ENCODE data around the gene ZNF615.
"Not testable (repeated sequence)": the region's sequence is repeated elsewhere in the genome, so short reads cannot be mapped to it uniquely, and the experiment has no call there.

Gene ZNF615

DNA sequence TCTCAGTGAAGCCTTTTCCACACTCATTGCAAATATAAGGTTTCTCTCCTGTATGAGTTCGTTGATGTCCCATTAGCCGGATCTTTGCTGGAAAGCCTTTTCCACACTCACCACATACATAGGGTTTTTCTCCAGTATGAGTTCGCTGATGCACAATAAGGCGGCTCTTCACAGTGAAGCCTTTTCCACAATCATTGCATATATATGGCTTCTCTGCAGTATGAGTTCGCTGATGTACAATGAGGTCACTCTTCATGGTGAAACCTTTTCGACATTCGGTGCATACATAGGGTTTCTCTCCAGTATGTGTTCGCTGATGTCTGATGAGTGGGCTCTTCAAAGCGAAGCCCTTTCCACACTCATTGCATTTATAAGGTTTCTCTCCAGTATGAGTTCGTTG lies 14.6 kb downstream of the ZNF615 start:
- TF ChIP-seq, protein P1, sequence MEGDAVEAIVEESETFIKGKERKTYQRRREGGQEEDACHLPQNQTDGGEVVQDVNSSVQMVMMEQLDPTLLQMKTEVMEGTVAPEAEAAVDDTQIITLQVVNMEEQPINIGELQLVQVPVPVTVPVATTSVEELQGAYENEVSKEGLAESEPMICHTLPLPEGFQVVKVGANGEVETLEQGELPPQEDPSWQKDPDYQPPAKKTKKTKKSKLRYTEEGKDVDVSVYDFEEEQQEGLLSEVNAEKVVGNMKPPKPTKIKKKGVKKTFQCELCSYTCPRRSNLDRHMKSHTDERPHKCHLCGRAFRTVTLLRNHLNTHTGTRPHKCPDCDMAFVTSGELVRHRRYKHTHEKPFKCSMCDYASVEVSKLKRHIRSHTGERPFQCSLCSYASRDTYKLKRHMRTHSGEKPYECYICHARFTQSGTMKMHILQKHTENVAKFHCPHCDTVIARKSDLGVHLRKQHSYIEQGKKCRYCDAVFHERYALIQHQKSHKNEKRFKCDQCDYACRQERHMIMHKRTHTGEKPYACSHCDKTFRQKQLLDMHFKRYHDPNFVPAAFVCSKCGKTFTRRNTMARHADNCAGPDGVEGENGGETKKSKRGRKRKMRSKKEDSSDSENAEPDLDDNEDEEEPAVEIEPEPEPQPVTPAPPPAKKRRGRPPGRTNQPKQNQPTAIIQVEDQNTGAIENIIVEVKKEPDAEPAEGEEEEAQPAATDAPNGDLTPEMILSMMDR (IDR thresholded peaks at IDR 0.05; ENCODE audit: extremely low read depth, missing control alignments) = no peak
- no peak for DNase-seq (ENCODE audit: low spot score)

DNA sequence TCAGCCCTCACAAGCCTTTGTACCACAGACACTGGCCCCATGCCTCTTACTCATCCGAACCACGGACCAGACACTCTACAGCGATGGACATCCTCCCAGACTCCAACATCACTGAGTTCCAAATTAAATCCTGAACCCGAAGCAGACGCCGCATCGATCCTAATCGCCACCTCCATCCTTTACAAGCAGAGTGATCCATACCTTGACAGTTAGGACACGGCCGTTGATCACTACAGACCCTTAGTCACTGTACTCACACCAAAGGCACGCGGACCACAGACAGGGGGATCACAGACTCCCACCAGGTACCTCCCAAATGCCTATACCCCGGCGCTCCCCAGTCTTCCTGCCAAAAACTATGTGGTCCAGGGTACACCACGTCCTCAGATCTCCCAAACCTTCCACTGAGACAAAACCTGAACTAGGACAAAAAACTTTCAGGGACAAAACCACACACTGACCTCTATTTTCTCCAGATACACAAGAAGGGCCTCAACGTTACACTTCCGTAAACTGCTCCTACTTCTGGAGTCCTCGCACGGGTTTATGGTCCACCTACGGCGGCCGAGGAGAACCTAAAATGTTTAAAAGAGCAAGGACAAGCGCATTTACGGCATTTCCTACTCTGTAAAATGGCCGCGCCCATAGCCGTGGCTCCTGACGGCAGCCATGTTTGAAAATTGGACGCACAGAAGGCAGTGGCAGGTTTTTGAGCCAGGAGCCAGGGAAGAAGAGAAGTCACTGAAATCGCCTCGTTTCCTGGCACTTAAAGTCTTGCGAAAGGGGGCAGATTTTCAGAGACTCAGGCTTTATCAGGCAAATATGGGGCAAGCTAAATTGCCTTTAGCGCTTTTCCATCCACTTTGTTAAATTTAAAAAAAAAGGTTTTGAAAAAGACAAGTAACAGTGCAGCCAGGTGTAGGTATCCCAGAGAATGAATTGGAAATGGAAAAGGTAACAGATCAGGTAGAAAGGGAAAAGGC lies 21.4 kb downstream of the ZNF615 start, which contains the start of gene ZNF350:
Gene ZNF350 (minus strand): TSS at position 532 of the 983 bp plus-strand sequence. CDS start 12,480 bp downstream, outside the sequence.
- TF ChIP-seq, protein P1 (IDR thresholded peaks at IDR 0.05; ENCODE audit: extremely low read depth, missing control alignments) = no peak
- DNase-seq (ENCODE audit: low spot score) = peak; percentile 78

DNA sequence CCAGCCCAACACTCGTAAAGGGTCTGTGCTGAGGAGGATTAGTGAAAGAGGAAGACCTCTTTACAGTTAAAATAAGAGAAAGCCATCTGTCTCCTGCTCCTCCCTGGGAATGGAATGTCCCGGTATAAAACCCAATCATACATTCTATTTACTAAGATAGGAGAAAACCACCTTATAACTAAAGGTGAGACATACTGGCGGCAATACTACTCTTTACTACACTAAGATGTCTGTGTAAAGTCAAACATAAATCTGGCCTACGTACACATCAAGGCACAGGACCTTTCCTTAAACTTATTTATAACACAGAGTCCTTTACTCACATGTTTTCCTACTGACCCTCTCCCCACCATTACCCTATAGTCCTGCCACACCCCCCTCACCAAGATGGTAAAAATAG lies 24.6 kb downstream of the ZNF615 start:
- no peak for DNase-seq (ENCODE audit: low spot score)
- TF ChIP-seq, protein P1 (IDR thresholded peaks at IDR 0.05; ENCODE audit: extremely low read depth, missing control alignments) = no peak

DNA sequence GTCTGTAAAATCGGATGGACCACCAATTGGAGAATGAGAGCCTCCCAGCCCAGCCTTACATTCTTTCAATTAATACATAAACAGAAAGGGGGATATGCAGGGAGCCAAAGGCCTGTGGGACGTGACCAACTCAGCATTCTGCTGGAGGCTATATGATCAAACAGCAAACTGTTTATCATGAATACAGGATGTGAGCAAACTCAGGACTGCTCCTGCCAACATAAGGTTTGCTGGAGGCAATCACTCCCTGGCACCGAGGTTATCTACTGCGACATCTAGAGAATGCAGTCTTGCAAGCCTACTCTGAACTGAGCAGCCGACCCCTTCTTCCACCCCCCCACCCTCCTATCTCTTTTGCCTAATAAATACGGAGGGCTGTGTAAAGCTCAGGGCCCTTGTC lies 27.1 kb downstream of the ZNF615 start:
- DNase-seq (ENCODE audit: low spot score) = not testable (repeated sequence)

DNA sequence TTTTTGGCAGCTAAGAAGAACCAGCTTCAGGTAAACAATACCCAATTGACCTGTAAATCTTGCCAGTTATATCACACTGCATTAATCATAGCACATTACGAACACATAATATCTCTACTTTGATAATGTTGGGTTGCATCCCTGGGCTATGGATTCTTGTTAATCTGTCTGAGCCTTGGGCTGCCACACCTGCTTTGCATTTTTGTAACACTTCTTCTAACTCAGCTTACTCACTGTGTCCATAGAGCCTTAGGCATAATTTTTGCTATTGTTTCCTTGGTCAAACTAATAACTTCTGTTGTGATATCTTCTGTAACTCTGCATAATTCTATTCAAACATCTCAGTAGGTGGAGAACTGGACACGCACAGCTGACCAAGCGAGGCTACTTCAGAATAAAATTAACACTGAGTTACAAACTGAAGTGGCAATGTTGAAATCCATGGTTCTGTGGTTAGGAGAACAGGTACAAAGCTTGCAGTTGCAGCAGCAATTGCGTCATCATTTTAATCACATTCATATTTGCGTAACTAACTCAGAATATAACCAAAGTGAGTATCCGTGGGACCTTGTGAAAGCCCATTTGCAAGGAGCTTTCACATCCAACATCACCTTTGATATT lies 27.8 kb downstream of the ZNF615 start:
- TF ChIP-seq, protein P1 (IDR thresholded peaks at IDR 0.05; ENCODE audit: extremely low read depth, missing control alignments) = no peak
- DNase-seq (ENCODE audit: low spot score) = no peak

GRCh38 chr19:51978882-51979281 lies 29.1 kb downstream of the ZNF615 start:
- TF ChIP-seq, protein P1 (IDR thresholded peaks at IDR 0.05; ENCODE audit: extremely low read depth, missing control alignments) = no peak
- no peak for DNase-seq (ENCODE audit: low spot score)

- TF ChIP-seq, protein P1 (IDR thresholded peaks at IDR 0.05; ENCODE audit: extremely low read depth, missing control alignments) = no peak
- DNase-seq (ENCODE audit: low spot score) = no peak
Measured at GRCh38 chr19:51977346-51977745, 30.7 kb downstream of the ZNF615 start.
